ENCODE data around the gene TMEM42.
A peak's percentile ranks its signal among the peaks of the same experiment; 100 is the strongest.
"Not testable (repeated sequence)": the region's sequence is repeated elsewhere in the genome, so short reads cannot be mapped to it uniquely, and the experiment has no call there.

Gene TMEM42

DNA sequence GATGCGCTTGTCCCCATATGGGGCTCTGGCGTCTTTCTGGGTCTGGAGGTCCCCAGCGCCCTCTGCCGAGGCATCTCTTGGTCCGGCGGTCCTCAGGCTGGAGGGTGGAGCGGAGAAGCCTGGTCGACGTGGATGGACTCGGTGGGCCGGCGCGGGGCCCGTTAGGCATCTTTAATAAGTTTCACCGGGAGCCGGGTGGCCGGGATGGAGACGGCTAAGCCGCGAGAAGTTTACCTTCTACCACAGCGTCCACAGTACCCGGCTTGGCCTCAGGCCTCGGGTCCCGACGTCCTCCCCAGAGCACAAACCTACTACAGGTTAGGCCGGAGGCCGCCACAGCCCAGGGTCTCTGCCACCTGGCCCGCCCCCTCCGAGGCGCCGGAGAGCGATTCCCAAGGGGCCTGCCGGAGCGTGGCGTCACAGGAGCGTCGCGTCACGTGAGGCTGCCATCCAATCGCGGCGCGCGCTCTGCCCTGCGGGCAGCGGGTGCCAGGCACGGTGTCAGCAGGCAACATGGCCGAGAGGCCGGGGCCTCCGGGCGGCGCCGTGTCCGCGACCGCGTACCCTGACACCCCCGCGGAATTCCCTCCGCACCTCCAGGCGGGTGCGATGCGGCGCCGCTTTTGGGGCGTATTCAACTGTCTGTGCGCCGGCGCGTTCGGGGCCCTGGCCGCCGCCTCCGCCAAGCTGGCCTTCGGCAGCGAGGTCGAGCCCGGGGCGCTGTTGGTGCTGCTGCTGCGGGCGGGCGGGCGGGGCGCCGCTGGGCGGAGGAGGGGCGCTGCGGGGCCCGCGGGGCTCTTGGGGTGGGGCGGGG is at the start of gene TMEM42:
Gene TMEM42 (plus strand): TSS at position 501 of the 814 bp plus-strand sequence. CDS start 13 bp downstream, at position 514.
- peak; percentile 72 to 73 for DNase-seq (ENCODE audit: low read depth in 2 of 2)

DNA sequence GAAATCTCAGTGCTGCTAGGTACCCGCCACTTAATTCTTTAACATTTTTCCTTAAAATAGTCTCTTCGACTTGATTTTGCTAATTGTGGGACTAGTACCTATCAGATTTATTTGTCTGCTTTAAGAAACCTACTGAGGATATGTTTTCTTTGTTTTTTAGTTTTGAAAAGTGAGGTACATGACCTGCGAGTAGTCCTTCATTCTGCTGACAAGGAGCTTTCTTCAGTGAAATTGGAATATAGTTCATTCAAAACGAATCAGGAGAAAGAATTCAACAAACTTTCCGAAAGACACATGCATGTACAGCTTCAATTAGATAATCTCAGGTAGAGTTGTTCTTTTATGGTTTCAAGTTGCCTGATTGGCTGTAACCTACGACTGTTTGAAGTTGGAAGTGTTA is 47.0 kb upstream of the TMEM42 start:
- DNase-seq (ENCODE audit: low read depth in 2 of 2): no peak

GRCh38 chr3:44816334-44816733 is 45.4 kb upstream of the TMEM42 start:
- DNase-seq (ENCODE audit: low read depth in 2 of 2): not testable (repeated sequence)

DNA sequence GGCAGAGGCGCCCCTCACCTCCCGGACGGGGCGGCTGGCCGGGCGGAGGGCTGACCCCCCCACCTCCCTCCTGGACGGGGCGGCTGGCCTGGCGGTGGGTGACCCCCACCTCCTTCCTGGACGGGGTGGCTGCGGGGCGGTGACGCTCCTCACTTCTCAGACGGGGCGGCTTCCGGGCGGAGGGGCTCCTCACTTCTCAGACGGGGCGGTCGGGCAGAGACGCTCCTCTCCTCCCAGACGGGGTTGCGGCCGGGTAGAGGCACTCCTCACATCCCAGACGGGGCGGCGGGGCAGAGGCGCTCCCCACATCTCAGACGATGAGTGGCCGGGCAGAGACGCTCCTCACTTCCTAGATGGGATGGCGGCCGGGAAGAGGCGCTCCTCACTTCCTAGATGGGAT is 40.5 kb upstream of the TMEM42 start:
- DNase-seq (ENCODE audit: low read depth in 2 of 2): not testable (repeated sequence)

- DNase-seq (ENCODE audit: low read depth in 2 of 2): no peak
Observed at GRCh38 chr3:44825264-44825925, 36.3 kb upstream of the TMEM42 start.

- DNase-seq (ENCODE audit: low read depth in 2 of 2): no peak
Observed at GRCh38 chr3:44827196-44827595, 34.5 kb upstream of the TMEM42 start.

- DNase-seq (ENCODE audit: low read depth in 2 of 2): no peak
Observed at GRCh38 chr3:44831232-44831631, 30.5 kb upstream of the TMEM42 start.

GRCh38 chr3:44832032-44832431 is 29.7 kb upstream of the TMEM42 start:
- DNase-seq (ENCODE audit: low read depth in 2 of 2): no peak

- DNase-seq (ENCODE audit: low read depth in 2 of 2): no peak
Observed at GRCh38 chr3:44832965-44833364, 28.7 kb upstream of the TMEM42 start.

- no peak for DNase-seq (ENCODE audit: low read depth in 2 of 2)
Observed at GRCh38 chr3:44833394-44833793, 28.3 kb upstream of the TMEM42 start.

DNA sequence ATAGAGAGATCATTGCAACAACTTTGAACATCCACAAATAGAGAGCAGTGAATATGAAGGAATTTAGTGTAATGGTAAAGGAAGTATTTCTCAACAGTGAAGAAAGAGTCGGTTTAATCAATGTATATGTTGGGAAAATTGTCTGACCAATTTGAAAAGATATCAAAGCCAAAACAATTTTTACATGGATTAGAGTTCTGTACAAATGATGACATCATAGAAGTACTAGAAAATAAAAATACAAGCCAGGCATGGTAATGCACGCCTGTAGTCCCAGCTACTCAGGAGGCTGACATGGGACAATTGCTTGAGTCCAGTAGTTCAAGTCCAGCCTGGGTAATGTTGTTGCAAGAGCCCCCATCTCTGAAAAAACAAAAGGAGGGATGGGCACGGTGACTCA is 26.0 kb upstream of the TMEM42 start:
- DNase-seq (ENCODE audit: low read depth in 2 of 2): no peak

DNA sequence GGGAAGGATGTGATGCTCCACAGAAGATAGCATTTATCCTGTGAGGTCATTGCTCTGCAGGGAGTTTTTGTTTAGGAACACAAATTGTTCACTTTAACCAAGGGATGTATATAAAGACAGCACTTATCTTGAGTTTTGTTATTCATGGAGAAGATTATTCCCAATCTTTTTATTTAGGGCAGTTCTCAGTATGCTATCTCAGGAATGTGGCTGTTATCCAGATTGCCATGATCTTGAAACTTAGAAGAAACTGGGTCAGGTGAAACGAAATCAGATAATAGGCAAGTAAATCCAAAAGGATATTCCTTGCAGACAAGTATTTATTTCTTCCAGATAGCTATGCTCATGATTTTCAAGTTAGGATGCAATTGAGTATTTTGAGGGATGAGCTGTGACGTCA is 19.3 kb upstream of the TMEM42 start:
- no peak for DNase-seq (ENCODE audit: low read depth in 2 of 2)

DNA sequence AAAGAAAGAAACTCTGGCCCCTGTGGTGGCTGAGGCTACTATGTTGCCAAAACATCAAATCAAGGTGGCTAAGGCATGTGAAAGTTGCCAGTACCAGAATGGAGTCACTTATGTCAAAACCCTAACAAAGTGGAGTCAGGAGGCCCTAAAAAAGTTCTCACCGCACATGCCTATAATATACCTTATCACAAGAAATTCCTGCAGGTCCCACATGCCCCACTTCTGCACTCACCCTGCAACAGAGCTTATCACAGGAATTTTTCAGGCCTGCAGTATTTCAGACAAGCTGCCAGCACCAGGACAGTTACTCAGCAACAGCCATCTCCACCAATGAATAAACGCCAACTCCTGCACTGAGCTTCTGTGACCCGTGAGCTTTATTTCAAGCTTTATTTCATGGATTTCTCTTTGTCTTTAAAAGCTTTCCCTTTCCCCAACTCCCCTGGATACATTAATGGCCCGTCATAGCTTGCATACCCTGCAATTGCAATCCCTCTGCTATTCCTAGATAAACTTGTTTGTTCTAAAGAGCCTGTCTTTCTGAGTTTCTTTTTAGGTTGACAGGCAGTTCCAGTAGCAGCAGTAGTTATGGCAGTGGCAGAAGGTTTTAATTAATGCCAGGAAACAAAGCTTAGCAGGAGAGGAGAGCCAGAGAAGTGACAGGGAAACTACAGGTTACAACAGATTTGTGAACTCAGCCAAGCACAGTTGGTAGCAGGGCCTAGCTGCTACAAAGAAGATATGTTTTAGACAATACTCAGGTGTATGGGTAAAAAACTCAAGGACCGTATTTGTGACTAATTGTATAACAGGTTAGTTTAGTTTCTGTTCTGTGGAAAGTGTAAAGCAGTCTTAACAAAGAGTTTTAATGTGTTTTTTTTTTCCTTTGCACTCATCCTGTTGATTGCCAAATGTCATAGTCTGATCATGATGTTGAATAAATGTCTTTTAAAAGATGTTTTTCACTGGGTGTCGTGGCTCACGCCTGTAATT is 15.9 kb upstream of the TMEM42 start:
- DNase-seq (ENCODE audit: low read depth in 2 of 2): no peak

GRCh38 chr3:44848634-44849033 is 13.1 kb upstream of the TMEM42 start:
- no peak for DNase-seq (ENCODE audit: low read depth in 2 of 2)

DNA sequence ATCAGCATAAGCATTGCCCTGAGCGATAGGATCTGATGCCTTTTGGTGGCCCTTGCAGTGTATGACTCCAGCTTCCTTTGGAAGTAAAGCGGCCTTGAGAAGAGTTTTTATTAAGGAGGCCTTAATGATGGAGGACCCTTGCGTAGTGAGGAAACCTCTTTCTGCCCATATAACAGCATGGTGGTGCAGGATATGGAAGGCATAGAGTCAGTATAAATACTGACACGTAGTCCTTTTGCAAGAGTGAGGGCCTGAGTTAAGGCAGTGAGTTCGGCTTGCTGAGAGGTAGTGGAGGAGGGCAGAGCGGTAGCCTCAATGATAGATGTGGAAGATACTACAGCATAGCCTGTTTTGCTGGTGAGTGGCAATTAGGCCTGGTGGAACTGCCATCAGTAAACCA is 5.0 kb upstream of the TMEM42 start:
- not testable (repeated sequence) for DNase-seq (ENCODE audit: low read depth in 2 of 2)

- DNase-seq (ENCODE audit: low read depth in 2 of 2): no peak
Observed at GRCh38 chr3:44860117-44860516, 1.6 kb upstream of the TMEM42 start.

GRCh38 chr3:44862226-44862637 is 520 bp downstream of the TMEM42 start:
- DNase-seq (ENCODE audit: low read depth in 2 of 2): no peak

GRCh38 chr3:44865272-44866035 is 3.7 kb downstream of the TMEM42 start:
- DNase-seq (ENCODE audit: low read depth in 2 of 2): no peak

DNA sequence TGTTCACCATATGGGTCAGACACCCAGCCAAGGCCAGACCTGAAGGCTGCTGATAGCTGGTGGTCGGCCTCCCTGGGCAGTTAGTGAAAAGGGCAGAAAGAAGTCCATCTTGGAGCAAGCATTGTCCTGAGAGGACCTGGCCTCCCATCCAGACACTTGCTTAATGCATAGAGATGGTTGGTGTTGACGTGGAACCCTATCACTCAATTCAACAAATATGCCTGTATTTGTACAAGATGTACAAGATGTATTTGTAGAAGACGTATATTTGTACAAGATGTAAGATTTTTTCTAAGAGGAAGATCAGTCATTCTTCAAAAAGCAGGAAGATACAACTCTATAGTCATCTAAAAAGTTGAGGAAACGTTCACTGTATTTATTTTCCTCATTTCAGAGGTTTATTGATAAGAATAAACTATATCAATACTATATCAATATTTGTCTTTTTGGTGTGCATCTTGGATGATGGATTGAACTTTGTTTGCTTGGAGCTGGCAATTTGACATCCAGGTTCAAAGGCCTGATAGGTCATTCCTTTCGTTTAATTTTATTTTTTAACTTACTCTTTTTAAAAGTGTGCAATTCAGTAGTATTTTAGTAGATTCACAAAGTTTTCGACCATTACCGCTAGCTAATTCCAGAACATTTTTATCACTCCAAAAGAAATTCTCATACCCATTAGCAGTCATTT is 5.9 kb downstream of the TMEM42 start:
- DNase-seq (ENCODE audit: low read depth in 2 of 2): no peak

GRCh38 chr3:44870375-44871061 is 8.8 kb downstream of the TMEM42 start:
- no peak for DNase-seq (ENCODE audit: low read depth in 2 of 2)

All from stimulated activated CD8-positive, alpha-beta memory T cell treated with anti-CD3 and anti-CD28 coated beads, Interleukin-7, amount 100 ng/mL, for 1 hour (primary cell).